Jurkat, Clone E6-1 (cell line): Measurements from ENCODE around the gene CYP4F3. TPM values are rescaled to one million over a fixed set of nuclear protein-coding genes. Genes with fewer than 3 reads are reported as not detected.
"Not testable (repeated sequence)": the region's sequence is repeated elsewhere in the genome, so short reads cannot be mapped to it uniquely, and the experiment has no call there.

ENCODE experiments used
- DNase-seq: peaks from one replicate; pipeline ENCODE4 v3.0.0-alpha.2; 2011; ENCODE audit warnings: low read depth, low spot score
- H3K4me3 ChIP-seq: 2 replicates; pipeline ENCODE4 v1.5.1; 2011; ENCODE audit warnings: mild to moderate bottlenecking, low read length, control low read depth, moderate library complexity
- polyA plus RNA-seq: library from polyadenylated mRNA; unstranded; fragments of >200 nt; gene quantifications from one replicate; pipeline ENCODE4 v1.2.1, GENCODE V29; 2012; ENCODE audit warnings: missing spikeins; ENCODE audit not compliant: insufficient read length, insufficient read depth

CYP4F3 gene
- not detected for polyA plus RNA-seq

GRCh38 chr19:15640294-15640903 lies at the start of gene CYP4F3:
CYP4F3 (plus strand) TSS chr19:15640897; CDS start chr19:15641416, 519 bp downstream.
- DNase-seq: no peak

GRCh38 chr19:15591796-15592195 lies 48.9 kb upstream of the CYP4F3 start:
- no peak for DNase-seq
- no peak overlapping the region for H3K4me3 ChIP-seq

More at GRCh38 chr19:15640294-15640903, at the start of gene CYP4F3:
- no peak within 1 kb of the TSS for H3K4me3 ChIP-seq

GRCh38 chr19:15592506-15592905 lies 48.2 kb upstream of the CYP4F3 start:
- not testable (repeated sequence) for DNase-seq, H3K4me3 ChIP-seq

- not testable (repeated sequence) for DNase-seq, H3K4me3 ChIP-seq
Observed at GRCh38 chr19:15593766-15594165, 46.9 kb upstream of the CYP4F3 start.

- DNase-seq: no peak
- H3K4me3 ChIP-seq: no peak overlapping the region
Observed at GRCh38 chr19:15595069-15595468, 45.6 kb upstream of the CYP4F3 start.

- not testable (repeated sequence) for H3K4me3 ChIP-seq, DNase-seq
Observed at GRCh38 chr19:15607978-15608925, 32.4 kb upstream of the CYP4F3 start.

GRCh38 chr19:15609261-15609660 lies 31.4 kb upstream of the CYP4F3 start:
- no peak for DNase-seq

GRCh38 chr19:15612342-15612741 lies 28.4 kb upstream of the CYP4F3 start:
- H3K4me3 ChIP-seq: no peak overlapping the region
- DNase-seq: no peak

More at GRCh38 chr19:15609261-15609660, 31.4 kb upstream of the CYP4F3 start:
- H3K4me3 ChIP-seq: no peak overlapping the region

GRCh38 chr19:15613338-15613737 lies 27.4 kb upstream of the CYP4F3 start:
- no peak for DNase-seq
- no peak overlapping the region for H3K4me3 ChIP-seq

- H3K4me3 ChIP-seq: no peak within 1 kb of the TSS
- DNase-seq: no peak
Observed at GRCh38 chr19:15614507-15615379, 26.0 kb upstream of the CYP4F3 start, which contains the start of gene CYP4F8. CYP4F8 (plus strand) TSS chr19:15615218; CDS start chr19:15615617, 399 bp downstream.

GRCh38 chr19:15615526-15615925 lies 25.2 kb upstream of the CYP4F3 start:
- no peak for DNase-seq
- no peak overlapping the region for H3K4me3 ChIP-seq

- DNase-seq: no peak
- H3K4me3 ChIP-seq: no peak overlapping the region
Observed at GRCh38 chr19:15616183-15616582, 24.5 kb upstream of the CYP4F3 start.

- no peak overlapping the region for H3K4me3 ChIP-seq
- no peak for DNase-seq
Observed at GRCh38 chr19:15616627-15617270, 23.9 kb upstream of the CYP4F3 start.

- no peak for DNase-seq
- H3K4me3 ChIP-seq: no peak overlapping the region
Observed at GRCh38 chr19:15618321-15618720, 22.4 kb upstream of the CYP4F3 start.

GRCh38 chr19:15621801-15622200 lies 18.9 kb upstream of the CYP4F3 start:
- DNase-seq: no peak

GRCh38 chr19:15622991-15623390 lies 17.7 kb upstream of the CYP4F3 start:
- H3K4me3 ChIP-seq: no peak overlapping the region
- DNase-seq: no peak

More at GRCh38 chr19:15621801-15622200, 18.9 kb upstream of the CYP4F3 start:
- H3K4me3 ChIP-seq: no peak overlapping the region

GRCh38 chr19:15623711-15624318 lies 16.9 kb upstream of the CYP4F3 start:
- H3K4me3 ChIP-seq: no peak overlapping the region
- DNase-seq: no peak
